Gastroesophageal sphincter (tissue), 4 donors: Measurements from ENCODE around the gene MSANTD1. TPM values are rescaled to one million over a fixed set of nuclear protein-coding genes. Genes with fewer than 3 reads are reported as not detected.

Experiments
- ATAC-seq: fragments of 150-250 bp; one replicate; pipeline ENCODE4 v1.9.1; 2016; ENCODE audit warnings: mild to moderate bottlenecking, moderate library complexity
- H3K27ac ChIP-seq, 4 donors: fragments of 200-600 bp; sonication (generic) in 3 of 4; 1 replicate in 3 of 4; 2 replicates in 1 of 4; pipeline ENCODE4 v1.5.1; 2016 to 2019
- H3K27me3 ChIP-seq: fragments of 200-600 bp; sonication (generic); one replicate; pipeline ENCODE4 v1.5.1; 2019
- H3K36me3 ChIP-seq, 2 donors: fragments of 200-600 bp; sonication (generic); one replicate each; pipeline ENCODE4 v1.5.1; 2019; ENCODE audit warnings: control low read depth in 1 of 2
- H3K4me1 ChIP-seq, 3 donors: fragments of 200-600 bp; sonication (generic); 1 replicate in 2 of 3; 2 replicates in 1 of 3; pipeline ENCODE4 v1.5.1; 2016 to 2019; ENCODE audit warnings: control low read depth in 2 of 3
- H3K4me3 ChIP-seq, 2 donors: fragments of 200-600 bp; sonication (generic); one replicate each; pipeline ENCODE4 v1.5.1; 2019; ENCODE audit warnings: mild to moderate bottlenecking in 1 of 2, moderate library complexity in 1 of 2
- H3K9me3 ChIP-seq, 3 donors: fragments of 200-600 bp; sonication (generic); one replicate each; pipeline ENCODE4 v1.5.1; 2017 to 2019; ENCODE audit warnings: control low read depth in 2 of 3
- EP300 ChIP-seq: sonication (generic); formaldehyde crosslinking; IDR thresholded peaks from one replicate; pipeline ENCODE4 v1.6.1; 2017; ENCODE audit warnings: antibody characterized with exemption, mild to moderate bottlenecking
- POLR2A ChIP-seq, 2 donors: fragments of 450-650 bp; IDR thresholded peaks; one replicate each; pipeline ENCODE4 v1.6.1; 2017; ENCODE audit warnings: antibody characterized with exemption in 2 of 2, mild to moderate bottlenecking in 2 of 2, moderate library complexity in 1 of 2
- POLR2AphosphoS5 ChIP-seq: sonication (generic); formaldehyde crosslinking; IDR thresholded peaks from one replicate; pipeline ENCODE4 v1.6.1; 2017; ENCODE audit warnings: antibody characterized with exemption
- WGBS, 2 donors: methylation state at CpG; one replicate each; pipeline ENCODE4 v1.1.5; 2018; ENCODE audit warnings: low coverage in 1 of 2; 5-methylcytosine and 5-hydroxymethylcytosine counted together
- total RNA-seq, 4 donors: library from RNA; depleted of rRNA; stranded (reverse); fragments of >200 nt; gene quantifications; one replicate each; pipeline ENCODE4 v1.1.0, GENCODE V29; 2016
- TF ChIP-seq, protein P1 (sequence below), 4 experiments: fragments of 200-600 bp in 2 of 4; fragments of 450-650 bp in 2 of 4; sonication (generic) in 1 of 4; IDR thresholded peaks; one replicate each; pipeline ENCODE4 v1.5.1; 2017 to 2019; ENCODE audit warnings: antibody characterized with exemption in 4 of 4, mild to moderate bottlenecking in 2 of 4, moderate library complexity in 2 of 4

The MSANTD1 gene
- total RNA-seq, 4 donors from 2014 or later: 0.78 to 6.9 (median 1.5) TPM; not detected in 1

DNA sequence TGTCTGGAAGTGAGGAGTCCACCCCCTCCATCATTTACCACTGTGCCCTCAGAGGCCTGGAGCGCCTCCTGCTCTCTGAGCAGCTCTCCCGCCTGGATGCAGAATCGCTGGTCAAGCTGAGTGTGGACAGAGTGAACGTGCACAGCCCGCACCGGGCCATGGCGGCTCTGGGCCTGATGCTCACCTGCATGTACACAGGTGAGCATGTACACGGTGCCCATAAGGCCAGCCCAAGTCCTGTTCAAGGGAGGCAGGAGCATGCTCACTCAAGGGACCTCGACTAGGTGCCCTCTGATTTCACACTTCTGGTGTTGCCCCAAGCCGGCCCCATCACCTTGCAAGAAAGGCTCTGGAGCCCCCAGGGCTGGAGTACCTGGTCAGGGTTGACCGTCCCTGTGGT, 13.4 kb upstream of the MSANTD1 start:
- Histone ChIP-seq H3K27me3 (no peaks in the 10 kb centered on the region), H3K4me3 (no peak overlapping the region), H3K36me3 (peaks cover 0 to 99% of the 10 kb centered on the region in 2 donors), H3K4me1 (peaks cover 0 to 5% (median 0%) of the 10 kb centered on the region in 3 donors), H3K27ac (no peak overlapping the region), H3K9me3 (no peaks in the 10 kb centered on the region)
- TF ChIP-seq, protein P1, sequence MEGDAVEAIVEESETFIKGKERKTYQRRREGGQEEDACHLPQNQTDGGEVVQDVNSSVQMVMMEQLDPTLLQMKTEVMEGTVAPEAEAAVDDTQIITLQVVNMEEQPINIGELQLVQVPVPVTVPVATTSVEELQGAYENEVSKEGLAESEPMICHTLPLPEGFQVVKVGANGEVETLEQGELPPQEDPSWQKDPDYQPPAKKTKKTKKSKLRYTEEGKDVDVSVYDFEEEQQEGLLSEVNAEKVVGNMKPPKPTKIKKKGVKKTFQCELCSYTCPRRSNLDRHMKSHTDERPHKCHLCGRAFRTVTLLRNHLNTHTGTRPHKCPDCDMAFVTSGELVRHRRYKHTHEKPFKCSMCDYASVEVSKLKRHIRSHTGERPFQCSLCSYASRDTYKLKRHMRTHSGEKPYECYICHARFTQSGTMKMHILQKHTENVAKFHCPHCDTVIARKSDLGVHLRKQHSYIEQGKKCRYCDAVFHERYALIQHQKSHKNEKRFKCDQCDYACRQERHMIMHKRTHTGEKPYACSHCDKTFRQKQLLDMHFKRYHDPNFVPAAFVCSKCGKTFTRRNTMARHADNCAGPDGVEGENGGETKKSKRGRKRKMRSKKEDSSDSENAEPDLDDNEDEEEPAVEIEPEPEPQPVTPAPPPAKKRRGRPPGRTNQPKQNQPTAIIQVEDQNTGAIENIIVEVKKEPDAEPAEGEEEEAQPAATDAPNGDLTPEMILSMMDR (IDR thresholded peaks at IDR 0.05): no peak
- no peak for TF ChIP-seq POLR2A (IDR thresholded peaks at IDR 0.05)
- no peak for TF ChIP-seq POLR2AphosphoS5
- TF ChIP-seq EP300: no peak
- ATAC-seq: no peak
- WGBS, 2 donors: no CpG with 5 or more reads among the region's 11 CpGs

DNA sequence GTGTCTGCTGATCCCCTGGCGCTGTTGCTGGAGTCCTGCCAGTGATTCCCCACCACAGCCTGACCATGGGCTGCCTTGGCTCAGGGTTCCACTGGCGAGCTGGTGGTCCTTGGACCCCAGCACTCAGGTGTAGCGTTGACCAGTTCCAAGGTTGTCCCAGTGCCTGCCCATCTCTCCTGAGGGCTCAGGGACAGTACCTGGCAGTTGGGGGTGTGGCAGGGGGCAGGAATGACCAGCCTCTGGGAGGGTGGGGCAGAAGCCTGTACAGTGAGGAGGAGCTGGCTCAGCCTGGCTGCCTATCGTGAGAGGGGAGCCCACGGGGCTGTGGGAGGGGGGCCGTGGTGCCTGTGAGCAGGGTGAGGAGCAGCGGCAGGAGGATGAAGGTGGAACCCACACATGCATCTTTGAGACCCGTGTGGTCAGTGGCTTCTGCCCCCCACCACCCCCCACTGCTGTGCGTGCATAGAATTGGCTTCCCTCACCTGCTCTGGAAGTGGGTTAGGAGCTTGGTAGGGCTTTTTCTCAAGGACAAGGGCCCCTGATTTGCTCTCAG, 12.6 kb upstream of the MSANTD1 start:
- H3K9me3 ChIP-seq: no peaks in the 10 kb centered on the region
- peaks cover 0 to 99% of the 10 kb centered on the region in 2 donors for H3K36me3 ChIP-seq
- 80% methylated on average over 1 of the region's 9 CpGs; no CpG with 5 or more reads in 1 of the 2 donors for whole genome bisulfite sequencing, 2 donors
- no peak overlapping the region for H3K4me3 ChIP-seq
- no peak overlapping the region for H3K27ac ChIP-seq
- H3K4me1 ChIP-seq: peaks cover 0 to 13% (median 3%) of the 10 kb centered on the region in 3 donors
- ATAC-seq: no peak
- TF ChIP-seq EP300 (no peak), POLR2AphosphoS5 (no peak), POLR2A (IDR thresholded peaks at IDR 0.05) (no peak)
- TF ChIP-seq, protein P1 (IDR thresholded peaks at IDR 0.05): no peak
- H3K27me3 ChIP-seq: no peaks in the 10 kb centered on the region

DNA sequence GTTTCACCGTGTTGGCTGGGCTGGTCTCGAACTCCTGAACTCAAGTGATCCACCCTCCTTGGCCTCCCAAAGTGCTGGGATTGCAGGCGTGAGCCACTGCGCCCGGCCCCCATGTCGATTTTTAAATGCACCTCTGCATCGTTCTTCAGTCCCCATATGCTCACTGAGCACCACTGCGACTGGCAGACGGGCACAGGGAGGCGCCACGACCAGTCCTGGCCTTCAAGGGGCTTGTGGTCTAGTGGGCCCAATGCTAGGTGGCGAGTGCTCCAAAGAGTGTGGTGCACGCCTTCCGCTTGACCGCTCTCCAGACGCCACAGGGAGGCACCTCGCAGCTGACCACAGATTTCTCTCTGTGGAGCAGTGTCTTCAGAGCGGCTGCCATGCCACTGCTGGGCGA, 11.7 kb upstream of the MSANTD1 start:
- TF ChIP-seq, protein P1 (IDR thresholded peaks at IDR 0.05): no peak
- TF ChIP-seq POLR2A (IDR thresholded peaks at IDR 0.05): no peak
- no peak for TF ChIP-seq POLR2AphosphoS5
- TF ChIP-seq EP300: no peak
- 100% methylated on average over 4 of the region's 19 CpGs; no CpG with 5 or more reads in 1 of the 2 donors for WGBS, 2 donors
- H3K4me1 ChIP-seq: peaks cover 2 to 22% (median 12%) of the 10 kb centered on the region in 3 donors
- no peak overlapping the region for H3K27ac ChIP-seq
- no peak overlapping the region for H3K4me3 ChIP-seq
- no peaks in the 10 kb centered on the region for H3K27me3 ChIP-seq
- peaks cover 0 to 90% of the 10 kb centered on the region in 2 donors for H3K36me3 ChIP-seq
- no peak for ATAC-seq
- no peaks in the 10 kb centered on the region for H3K9me3 ChIP-seq

DNA sequence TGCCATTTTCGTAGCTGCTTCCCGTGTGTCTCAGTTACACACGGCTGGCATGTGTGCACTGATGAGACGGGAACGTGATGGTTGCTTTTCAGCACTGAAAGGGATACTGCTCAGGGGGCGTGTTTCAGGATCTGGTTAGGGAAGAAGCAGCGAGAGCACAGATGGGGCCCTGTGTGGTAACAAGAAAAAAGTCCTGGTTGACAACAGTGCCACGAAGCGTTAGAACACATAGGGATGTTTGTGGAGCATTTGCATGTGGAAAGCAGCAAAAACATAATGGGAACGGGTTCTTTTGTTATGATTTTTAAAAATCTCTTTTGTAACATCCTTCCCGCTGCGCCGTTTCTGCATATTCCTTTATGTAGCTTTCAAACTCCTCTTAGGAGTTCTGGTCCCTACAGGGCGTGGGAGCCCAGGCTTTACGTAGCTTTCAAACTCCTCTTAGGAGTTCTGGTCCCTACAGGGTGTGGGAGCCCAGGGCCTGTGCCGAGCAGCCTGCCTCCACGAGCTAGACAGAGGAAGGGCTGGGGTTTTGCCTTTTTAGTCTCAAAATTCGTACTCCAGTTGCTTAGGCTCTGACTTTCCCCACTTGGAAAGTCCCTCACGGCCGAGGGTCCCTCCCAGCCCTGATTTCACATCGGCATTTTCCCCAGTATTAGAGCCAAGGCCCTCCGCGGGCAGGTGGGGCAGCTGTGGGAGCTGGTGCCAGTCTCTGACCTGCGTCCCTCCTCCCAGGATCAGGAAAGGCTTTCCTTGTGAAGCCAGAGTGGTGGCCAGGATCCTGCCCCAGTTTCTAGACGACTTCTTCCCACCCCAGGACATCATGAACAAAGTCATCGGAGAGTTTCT, 11.0 kb upstream of the MSANTD1 start:
- WGBS, 2 donors: 82 to 85% methylated on average over 7 to 25 of the region's 26 CpGs
- Histone ChIP-seq H3K27me3 (no peaks in the 10 kb centered on the region), H3K4me3 (no peak overlapping the region), H3K36me3 (peaks cover 0 to 85% of the 10 kb centered on the region in 2 donors), H3K9me3 (no peaks in the 10 kb centered on the region), H3K4me1 (peaks cover 2 to 28% (median 12%) of the 10 kb centered on the region in 3 donors), H3K27ac (no peak overlapping the region)
- no peak for TF ChIP-seq POLR2A (IDR thresholded peaks at IDR 0.05)
- TF ChIP-seq POLR2AphosphoS5: no peak
- no peak for TF ChIP-seq EP300
- TF ChIP-seq, protein P1 (IDR thresholded peaks at IDR 0.05): no peak
- no peak for ATAC-seq
